DMS53 treated with DMSO at 0.1 percent for 48 hours (cell line): ENCODE results near the gene IKBKG.
"Not testable (repeated sequence)": the region's sequence is repeated elsewhere in the genome, so short reads cannot be mapped to it uniquely, and the experiment has no call there.

Experiments used
- DNase-seq: peaks from one replicate; lab custom pipeline; 2025; ENCODE audit not compliant: unreplicated experiment; lab: John Stamatoyannopoulos, UW

The IKBKG gene

DNA sequence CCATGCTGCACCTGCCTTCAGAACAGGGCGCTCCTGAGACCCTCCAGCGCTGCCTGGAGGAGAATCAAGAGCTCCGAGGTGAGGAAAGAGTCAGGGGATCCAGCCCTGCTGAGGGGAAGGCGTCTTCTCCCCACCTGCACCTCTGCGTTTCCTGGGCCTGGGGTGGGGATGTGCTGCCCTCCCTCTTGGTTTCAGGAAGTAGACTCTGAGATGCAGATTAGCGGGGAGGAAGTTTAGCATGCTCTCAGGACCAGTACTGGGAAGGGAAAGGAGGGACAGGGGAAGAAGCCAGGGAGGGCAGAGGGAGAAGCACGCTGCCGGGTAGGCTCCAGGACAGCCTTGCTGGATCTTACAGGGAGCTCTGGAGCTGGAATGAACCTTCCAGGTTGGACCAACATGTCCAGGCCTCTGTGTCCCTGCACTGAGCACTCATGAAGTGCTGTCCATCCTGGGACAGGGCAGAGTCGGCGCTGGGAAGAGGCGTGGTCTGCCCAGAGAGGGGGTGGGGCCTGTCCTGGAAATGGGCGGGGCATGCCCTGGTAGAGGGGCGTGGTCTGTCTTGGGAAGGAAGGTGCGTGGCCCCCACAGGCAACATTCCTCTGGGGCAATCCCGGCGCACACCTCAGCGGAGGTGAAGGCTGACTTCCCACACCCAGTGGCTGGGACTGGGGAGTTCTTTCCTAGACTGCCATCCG, 4.8 kb downstream of the IKBKG start:
- DNase-seq: not testable (repeated sequence)

DNA sequence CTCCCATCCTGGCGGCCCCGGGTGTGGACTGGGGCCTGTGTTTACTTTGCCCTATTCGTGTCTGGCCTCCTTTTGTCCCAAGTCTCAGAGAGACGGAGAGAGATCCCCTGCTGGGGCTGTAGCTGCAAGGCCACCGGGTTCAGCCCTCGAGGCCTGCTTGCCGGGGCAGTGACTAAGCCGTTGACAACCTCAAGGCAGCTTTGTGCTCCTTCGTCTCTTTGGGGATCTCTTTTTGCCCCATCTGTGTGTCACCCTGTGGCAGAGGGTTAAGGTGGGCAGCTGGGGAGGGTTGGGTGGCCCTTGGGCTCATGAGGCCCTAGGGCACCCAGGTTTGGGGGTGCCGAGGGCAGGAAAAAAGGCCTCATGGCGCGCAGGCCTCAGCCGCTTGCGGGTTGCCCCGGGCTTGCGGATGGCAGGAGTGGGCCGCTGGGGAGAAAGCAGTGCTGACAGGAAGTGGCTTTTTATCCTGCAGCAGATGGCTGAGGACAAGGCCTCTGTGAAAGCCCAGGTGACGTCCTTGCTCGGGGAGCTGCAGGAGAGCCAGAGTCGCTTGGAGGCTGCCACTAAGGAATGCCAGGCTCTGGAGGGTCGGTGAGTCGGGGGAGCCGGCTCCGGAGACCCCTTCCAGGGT, 10.8 kb downstream of the IKBKG start:
- not testable (repeated sequence) for DNase-seq

DNA sequence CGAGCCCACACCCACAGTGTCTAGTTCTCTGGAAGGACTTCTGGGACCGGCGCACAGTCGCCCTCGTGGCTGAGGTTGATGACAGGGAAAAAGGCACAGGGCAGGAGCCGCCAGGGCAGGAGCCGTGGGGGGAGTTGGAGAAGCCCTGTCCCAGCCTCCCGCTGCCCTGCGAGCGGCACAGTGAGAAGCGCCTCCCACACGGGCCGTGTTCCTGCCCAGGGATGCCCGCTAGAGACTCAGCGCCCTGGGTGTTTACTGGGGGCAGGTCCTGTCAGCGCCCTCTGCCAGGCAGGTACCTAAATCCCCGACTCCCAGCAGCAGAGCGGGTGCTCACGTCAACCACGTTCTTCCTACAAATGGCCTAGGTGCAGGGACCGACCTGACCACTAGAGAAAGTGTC, 11.5 kb downstream of the IKBKG start:
- not testable (repeated sequence) for DNase-seq

DNA sequence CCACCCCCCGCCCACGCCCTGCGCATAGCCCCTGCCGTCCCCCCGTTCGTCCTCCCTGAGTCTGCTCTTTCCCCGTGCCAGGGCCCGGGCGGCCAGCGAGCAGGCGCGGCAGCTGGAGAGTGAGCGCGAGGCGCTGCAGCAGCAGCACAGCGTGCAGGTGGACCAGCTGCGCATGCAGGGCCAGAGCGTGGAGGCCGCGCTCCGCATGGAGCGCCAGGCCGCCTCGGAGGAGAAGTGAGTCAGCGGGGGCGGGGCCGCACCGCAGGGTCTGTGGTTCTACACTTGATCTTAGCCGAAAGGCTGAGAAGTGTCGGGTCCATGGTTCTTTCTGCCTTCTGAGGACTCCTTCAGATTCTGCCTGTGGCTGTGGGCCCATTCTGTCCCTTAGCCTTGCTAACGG, 12.9 kb downstream of the IKBKG start:
- DNase-seq: not testable (repeated sequence)

DNA sequence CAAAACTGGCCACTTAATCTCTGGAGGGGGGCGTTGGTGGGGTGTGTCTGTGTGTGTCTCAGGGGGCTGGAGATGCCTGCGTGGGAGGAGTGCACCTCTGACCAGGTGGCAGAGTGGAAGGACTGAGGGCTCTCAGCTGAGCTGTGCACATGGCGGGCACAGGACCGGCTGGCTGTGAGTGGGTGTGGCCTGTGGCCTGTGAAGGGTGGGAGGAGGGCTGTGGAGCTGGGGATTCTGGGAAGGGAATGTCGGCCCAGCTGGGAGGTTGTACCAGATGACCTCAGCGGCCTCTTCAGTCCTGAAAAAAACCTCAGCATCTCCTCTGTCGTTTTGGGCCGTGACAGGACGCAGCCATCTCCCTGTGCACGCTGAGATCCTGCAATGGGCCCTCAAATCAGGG, 14.9 kb downstream of the IKBKG start:
- not testable (repeated sequence) for DNase-seq

DNA sequence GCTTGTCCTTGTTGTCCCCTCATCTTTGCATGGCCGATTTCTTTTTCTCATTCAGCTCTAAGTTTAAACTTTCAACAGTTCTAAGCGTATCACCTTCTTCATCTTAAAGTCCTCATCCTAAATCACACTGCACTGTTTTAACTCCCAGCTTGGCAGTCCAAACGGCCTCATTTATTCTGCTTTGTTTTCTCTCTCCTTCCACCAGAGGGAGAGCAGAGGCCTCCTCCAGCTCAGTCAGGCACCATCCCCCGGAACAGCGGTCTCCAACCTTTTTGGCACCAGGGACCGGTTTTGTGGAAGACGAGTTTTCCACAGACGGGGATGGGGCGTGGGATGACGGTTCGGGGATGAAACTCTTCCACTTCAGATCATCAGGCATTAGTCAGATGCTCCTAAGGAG, 22.9 kb downstream of the IKBKG start:
- not testable (repeated sequence) for DNase-seq

DNA sequence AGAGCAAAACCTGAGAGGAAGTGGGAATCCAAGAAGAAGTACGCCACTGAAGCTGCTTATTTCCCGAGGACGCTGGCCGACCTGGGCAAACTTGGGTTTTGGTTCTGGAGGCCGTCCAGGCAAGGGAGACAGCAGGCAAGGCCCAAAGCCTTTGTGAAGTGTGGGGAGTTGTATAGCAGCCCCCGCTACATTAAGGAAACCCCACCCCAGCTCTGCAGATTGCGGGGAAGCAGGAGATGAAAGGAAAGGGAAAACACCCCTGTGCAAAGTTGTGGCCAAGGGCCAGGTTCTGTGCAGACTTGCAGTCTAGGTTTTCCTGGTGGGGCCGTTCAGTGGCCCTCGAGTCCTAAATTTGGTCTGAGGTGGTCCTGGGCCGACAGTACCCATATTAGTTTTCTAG, 25.6 kb downstream of the IKBKG start:
- not testable (repeated sequence) for DNase-seq

DNA sequence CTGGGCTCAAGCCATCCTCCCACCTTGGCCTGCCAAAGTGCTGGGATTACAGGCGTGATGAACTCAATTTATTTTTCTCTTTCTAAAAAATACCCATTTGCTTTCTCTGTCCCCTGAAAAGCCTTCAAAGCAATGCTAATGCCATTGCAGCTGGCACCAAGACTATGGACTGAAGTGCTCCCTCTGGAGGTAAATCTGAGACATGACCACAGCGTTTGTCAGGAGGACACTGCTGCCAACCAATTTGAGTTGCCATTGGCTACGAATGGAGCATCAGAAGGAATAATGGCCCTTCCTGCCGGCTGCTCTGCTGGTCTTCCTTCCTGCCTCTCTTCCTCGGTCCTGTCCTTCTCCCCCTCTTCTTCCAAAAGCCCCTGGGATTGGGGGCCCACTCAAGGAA, 27.7 kb downstream of the IKBKG start:
- DNase-seq: not testable (repeated sequence)

DNA sequence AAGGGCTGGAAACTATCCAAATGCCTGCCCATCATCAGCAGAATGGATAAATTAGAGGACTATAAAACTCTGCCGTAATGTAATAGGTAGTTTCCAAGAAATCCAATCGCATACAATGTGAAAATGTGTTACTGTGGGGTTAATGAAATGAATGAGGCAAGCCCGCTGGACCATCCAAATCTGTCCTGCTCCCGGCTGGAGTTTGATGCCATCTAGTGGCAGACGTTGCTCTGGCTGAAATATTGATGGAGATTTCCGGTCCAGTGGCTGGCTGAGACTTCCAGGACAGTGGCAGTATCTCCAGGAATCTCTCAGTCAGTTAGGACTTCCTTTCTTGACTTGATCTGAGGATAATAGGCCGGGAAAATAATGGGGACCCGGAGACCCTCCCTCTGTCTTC, 35.6 kb downstream of the IKBKG start:
- DNase-seq: not testable (repeated sequence)

DNA sequence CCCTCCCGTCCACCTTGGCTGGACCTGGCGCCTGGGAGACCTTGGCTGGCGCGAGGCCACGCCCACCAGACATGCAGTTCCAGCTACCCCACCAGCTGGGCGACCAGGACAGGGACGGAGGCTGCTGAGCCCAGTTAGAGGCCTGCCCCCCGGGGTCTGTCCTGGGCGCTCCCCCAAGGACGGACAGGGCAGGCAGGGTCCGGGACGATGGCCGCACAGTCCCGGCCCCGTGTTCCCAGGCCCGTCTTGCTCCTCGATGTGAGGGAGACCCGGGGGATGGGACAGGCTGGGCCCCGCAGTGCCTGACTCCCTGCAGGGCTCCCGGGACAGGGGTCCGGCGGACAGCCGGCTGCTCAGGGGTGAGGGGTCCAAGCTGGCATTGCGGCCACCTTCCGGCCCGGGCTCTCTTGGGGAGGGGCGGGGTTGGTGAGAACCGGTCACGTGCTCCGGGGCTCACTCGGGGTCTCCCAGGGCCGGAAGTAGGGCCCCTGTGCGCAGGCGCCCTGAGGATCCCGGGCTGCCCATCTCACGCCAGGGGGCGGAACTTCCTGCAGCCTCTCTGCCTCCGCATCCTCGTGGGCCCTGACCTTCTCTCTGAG, 37.3 kb downstream of the IKBKG start, which contains the start of gene CTAG1A:
Gene CTAG1A, plus strand, starts transcription at position 549 of the 599 bp plus-strand sequence. CDS start 74 bp downstream, outside the sequence.
- DNase-seq: not testable (repeated sequence)

DNA sequence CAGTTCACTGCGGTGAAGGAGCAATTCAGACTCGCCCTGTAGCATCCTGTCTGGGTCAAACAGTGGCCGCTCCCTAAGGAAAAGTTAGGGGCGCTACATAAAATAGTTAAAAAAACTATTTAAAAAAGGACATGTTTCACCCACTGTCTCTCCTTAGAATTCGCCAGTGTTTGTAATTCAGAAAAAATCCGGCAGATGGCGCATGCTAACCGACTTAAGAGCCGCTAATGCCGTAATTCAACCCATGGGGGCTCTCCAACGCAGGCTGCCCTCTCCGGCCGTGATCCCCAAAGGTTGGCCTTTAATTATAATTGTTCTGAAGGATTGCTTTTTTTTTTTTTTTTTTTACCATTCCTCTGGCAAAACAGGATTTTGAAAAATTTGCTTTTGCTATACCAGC, 43.0 kb downstream of the IKBKG start:
- not testable (repeated sequence) for DNase-seq

DNA sequence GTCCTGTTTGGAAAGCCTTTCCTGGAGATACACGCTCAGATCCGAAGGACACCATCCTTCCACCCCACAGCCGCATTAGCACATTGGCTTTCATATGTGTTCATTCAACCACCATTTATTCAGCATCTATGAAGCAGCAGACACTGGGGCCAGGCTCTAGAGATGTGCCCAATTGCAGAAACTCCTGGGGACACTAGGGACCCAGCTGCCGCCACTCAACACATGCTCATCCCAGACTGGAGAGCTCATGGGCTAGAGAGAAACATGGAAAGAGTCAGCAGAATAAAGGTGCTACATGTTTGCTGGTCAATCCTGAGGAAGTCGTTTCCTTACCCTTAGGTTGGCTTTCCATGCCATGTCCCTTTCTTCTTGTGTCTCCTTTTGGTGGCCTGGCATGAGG, 45.1 kb downstream of the IKBKG start:
- no peak for DNase-seq

DNA sequence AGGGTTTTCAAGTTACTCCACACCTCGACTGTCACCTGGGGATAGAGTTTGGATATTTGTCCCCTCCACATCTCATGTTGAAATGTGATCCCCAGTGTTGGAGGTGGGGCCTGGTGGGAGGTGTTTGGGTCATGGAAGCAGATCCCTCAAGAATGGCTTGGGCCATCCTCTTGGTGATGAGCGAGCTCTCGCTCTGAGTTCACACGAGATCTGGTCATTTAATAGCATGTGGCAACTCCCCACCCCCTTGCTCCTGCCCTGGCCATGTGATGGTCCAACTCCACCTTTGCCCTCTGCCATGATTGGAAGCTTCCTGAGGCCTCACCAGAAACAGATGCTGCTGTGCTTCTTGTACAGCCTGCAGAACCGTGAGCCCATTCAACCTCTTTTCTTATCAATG, 45.8 kb downstream of the IKBKG start:
- DNase-seq: no peak

DNA sequence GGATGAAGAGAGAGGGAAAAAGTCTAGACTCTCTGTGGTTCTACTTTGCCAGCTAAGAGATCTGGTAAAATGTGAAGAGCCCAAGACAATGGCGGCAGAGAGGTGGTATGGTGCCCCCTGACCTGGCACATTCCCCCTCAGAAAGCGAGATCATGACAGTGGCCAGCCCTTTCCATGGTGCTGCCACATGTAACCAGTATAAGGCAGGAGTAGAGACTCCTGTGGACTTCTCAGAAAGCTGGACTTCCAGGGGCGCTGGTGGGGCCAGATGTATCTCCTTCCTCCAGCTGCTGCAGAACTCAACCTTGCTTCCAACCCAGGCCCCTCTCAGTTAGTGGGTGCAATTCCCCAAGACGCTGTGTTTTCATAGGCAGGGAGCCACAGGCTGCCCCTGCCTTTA, 47.1 kb downstream of the IKBKG start:
- no peak for DNase-seq

DNA sequence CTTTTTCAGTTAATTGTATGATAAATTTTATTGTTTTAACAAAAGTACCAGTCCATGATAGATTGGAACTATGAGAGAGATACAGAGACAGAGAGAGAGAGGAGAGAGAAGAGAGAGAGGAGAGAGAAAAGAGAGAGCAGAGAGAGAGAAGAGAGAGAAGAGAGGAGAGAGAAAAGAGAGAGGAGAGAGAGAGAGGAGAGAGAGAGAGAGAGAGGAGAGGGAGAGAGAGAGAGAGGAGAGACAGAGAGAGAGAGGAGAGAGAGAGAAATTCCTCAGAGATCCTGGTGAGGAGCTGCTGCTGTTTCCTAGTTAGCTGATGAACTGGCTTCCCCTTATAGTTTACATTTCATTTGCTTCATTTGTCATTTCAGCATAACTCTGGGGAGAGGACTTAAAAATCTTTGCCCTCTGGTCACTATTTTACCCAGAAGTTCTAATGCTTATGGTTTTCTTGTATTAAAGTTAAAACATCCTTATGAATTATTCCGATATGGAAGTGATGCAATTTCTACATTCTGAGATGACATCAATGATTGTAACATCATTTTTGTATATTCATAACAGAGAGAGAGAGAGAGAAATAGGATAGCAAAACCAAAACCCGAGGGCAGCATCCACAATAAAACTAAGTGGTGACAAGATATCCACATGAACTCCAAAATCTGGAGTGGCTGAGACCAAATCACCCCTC, 48.3 kb downstream of the IKBKG start:
- DNase-seq: no peak

DNA sequence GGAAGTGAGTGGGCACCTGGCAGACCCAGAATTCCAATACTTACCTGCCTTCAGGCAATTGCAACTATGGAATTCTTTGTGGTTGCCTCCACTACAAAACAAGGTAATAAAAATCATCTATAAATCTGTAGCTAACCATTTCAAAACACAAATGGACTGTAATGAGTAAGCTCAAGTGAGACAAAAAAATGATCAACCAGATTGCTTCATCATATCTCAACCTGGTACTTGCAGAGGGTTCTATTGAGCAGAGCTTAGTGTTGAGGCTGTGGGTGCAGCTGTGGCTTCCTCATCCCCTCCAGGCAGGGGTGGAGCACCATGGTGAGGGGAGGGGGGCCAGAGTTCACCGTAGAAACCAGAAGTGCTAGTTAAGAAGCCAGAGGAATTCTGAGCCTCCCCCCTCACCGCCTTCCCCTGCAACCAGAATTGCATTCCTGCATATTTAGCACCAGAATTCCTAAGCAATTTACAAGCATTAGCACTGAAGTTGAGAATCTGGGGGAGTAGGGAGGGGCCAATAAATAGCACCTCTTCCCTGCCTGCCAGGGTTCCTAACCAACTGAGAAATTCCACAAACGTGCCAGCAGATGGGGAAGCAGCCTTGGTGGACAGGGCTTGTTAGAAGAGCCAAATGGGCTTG, 49.0 kb downstream of the IKBKG start:
- DNase-seq: no peak

DNA sequence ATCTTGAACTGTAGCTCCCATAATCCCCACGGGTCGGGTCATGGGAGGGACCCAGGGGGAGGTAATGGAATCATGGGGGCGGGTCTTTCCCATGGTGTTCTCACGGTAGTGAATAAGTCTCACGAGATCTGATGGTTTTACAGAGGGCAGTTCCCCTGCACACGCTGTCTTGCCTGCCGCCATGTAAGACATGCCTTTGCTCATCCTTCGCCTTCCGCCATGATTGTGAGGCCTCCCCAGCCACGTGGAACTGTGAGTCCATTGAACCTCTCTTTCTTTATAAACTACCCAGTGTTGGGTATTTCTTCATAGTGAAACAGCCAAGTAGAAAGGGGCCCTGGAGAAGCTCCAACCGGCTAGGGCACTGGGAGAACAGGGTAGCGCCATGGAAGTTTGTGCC, 49.8 kb downstream of the IKBKG start:
- no peak for DNase-seq

DNA sequence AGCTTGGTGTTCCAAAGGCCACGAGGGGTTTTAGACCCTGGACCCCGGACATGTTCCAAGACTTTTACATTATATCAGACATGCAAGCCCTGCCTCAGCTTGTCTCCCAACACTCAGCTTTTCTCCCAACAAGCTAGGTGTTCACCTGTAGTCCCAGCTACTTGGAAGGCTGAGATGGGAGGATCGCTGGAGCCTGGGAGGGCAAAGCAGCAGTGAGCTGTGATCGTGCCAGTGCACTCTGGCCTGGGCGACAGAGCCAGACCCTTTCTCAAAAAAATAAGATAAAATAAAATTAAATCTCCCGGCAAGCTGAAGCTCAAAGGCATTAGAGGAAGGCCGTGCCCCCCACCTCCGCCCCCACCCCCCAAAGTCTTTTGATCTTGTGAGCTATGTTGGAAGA, 51.2 kb downstream of the IKBKG start:
- no peak for DNase-seq

DNA sequence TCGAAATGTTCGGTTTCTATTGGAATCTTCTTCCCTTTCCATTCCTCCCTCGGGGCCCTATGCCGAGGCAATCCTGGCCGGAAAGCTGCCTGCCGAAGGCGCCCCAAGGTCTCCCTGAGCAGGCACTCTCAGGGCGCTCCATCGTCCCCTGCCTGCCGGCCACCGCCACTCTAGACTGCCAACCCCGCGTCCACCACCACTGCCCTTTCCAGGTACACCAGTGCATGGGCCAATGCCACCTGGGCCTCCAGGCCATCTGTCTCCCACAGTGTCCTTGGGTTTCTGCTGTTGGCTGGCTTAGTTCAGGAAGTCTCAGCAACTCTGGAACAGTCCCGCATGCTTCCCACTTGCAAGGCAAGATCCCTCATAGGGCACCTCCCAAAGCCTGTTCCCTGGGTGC, 52.1 kb downstream of the IKBKG start:
- DNase-seq: no peak

DNA sequence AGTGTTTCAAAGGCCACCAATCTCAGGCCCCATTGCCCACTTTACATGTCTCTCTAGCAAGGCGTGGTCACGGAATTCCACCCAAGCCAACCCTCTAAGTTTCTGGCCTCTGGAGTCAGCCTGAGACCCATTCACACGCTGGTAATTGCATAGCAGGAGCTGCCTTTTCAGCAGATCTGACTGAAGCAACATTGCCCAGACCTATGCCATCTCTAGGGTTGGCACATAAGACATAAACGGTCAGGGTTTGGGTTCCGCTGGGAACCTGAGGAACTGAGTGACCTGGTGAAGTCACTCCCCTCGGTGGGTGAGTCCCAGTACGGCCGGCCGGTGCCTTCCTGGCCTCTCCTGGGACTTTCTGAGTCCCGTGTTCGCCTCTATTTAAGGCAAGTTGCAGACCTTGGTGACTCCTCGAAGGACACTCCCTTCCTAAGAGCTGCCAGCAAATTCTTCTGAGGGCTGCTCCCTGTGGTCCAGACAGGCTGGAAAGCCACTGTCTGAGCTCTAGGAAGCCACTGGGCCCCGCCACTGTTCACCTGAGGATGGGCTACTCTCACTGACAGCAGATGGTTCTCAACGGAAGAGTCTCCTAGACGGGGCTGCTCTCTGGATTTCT, 53.4 kb downstream of the IKBKG start:
- no peak for DNase-seq

DNA sequence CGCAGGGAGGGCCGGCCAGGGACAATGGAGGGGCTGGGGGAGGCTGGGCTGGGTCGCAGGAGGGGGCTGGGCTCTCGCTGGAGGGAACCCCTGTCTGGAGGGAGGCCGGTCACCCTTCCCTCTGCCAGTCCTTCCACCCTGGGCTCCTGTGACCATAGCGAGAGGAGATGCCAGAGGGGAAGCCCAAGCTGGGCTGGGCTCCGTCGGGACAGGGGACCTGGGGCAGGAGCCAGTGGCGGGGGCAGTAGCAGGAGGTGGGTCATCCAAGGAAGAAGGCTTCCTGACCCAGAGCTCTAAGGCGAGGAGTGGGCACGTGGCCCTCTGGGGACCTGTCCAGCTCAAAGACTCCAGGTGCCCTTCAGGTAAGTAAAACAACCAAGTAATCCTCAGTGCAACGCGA, 54.8 kb downstream of the IKBKG start:
- no peak for DNase-seq
